KMS-11 (cell line): ENCODE results near the gene MAPK1.

Experiments
- H2AFZ ChIP-seq: fragments of 200-600 bp; sonication (generic); 2 replicates; pipeline ENCODE4 v1.6.1; 2016; ENCODE audit warnings: antibody characterized with exemption, mixed run types, low read depth
- H3K27ac ChIP-seq: fragments of 200-600 bp; sonication (generic); 2 replicates; pipeline ENCODE4 v1.6.1; 2016; ENCODE audit warnings: mild to moderate bottlenecking, mixed run types
- H3K27me3 ChIP-seq: fragments of 200-600 bp; sonication (generic); 2 replicates; pipeline ENCODE4 v1.6.1; 2017; ENCODE audit warnings: mild to moderate bottlenecking, low read depth, mixed run types, moderate library complexity; ENCODE audit not compliant: insufficient read depth
- H3K36me3 ChIP-seq: fragments of 200-600 bp; sonication (generic); 2 replicates; pipeline ENCODE4 v1.6.1; 2017; ENCODE audit warnings: mild to moderate bottlenecking, mixed run types; ENCODE audit not compliant: insufficient read depth
- H3K4me1 ChIP-seq: fragments of 200-600 bp; sonication (generic); 2 replicates; pipeline ENCODE4 v1.6.1; 2016; ENCODE audit warnings: mild to moderate bottlenecking, low read depth, mixed run types; ENCODE audit not compliant: poor library complexity, severe bottlenecking
- H3K4me2 ChIP-seq: fragments of 200-600 bp; sonication (generic); 2 replicates; pipeline ENCODE4 v1.7.0; 2016; ENCODE audit warnings: mild to moderate bottlenecking, mixed run types
- H3K4me3 ChIP-seq: fragments of 200-600 bp; sonication (generic); IDR thresholded peaks from 2 replicates; pipeline ENCODE4 v1.6.1; 2017; ENCODE audit warnings: low read depth, low read length, mixed read lengths; ENCODE audit not compliant: insufficient read depth
- H3K79me2 ChIP-seq: fragments of 200-600 bp; sonication (generic); 2 replicates; pipeline ENCODE4 v1.6.1; 2016; ENCODE audit warnings: low read depth, mixed run types; ENCODE audit not compliant: insufficient read depth
- H3K9ac ChIP-seq: fragments of 200-600 bp; sonication (generic); 2 replicates; pipeline ENCODE4 v1.6.1; 2016; ENCODE audit warnings: mild to moderate bottlenecking, mixed run types
- H4K20me1 ChIP-seq: fragments of 200-600 bp; sonication (generic); 2 replicates; pipeline ENCODE4 v1.6.1; 2016; ENCODE audit warnings: mild to moderate bottlenecking, mixed run types; ENCODE audit not compliant: insufficient read depth
- CTCF ChIP-seq: fragments of 200-600 bp; sonication (generic); conservative IDR thresholded peaks from 2 replicates; pipeline ENCODE4 v1.6.1; 2017; ENCODE audit warnings: low read depth, mild to moderate bottlenecking, antibody characterized with exemption, low read length, moderate library complexity, mixed read lengths

The MAPK1 gene

GRCh38 chr22:21741790-21742189, 125.7 kb downstream of the MAPK1 start:
- Histone ChIP-seq H4K20me1 (no peaks in the 10 kb centered on the region), H2AFZ (no peak overlapping the region), H3K4me1 (no peaks in the 10 kb centered on the region), H3K9ac (no peak overlapping the region), H3K27me3 (no peaks in the 10 kb centered on the region), H3K36me3 (no peaks in the 10 kb centered on the region), H3K27ac (no peak overlapping the region), H3K79me2 (no peaks in the 10 kb centered on the region), H3K4me3 (no peak overlapping the region), H3K4me2 (no peak overlapping the region)
- TF ChIP-seq CTCF, result no peak

GRCh38 chr22:21741059-21741458, 126.4 kb downstream of the MAPK1 start:
- Histone ChIP-seq H4K20me1 (no peaks in the 10 kb centered on the region), H2AFZ (no peak overlapping the region), H3K27ac (no peak overlapping the region), H3K4me3 (no peak overlapping the region), H3K4me2 (no peak overlapping the region), H3K36me3 (no peaks in the 10 kb centered on the region), H3K9ac (no peak overlapping the region), H3K27me3 (no peaks in the 10 kb centered on the region), H3K4me1 (no peaks in the 10 kb centered on the region), H3K79me2 (no peaks in the 10 kb centered on the region)
- no peak for TF ChIP-seq CTCF

GRCh38 chr22:21739828-21740377, 127.5 kb downstream of the MAPK1 start:
- Histone ChIP-seq H3K4me3 (no peak overlapping the region), H3K4me2 (no peak overlapping the region), H3K27me3 (no peaks in the 10 kb centered on the region), H4K20me1 (no peaks in the 10 kb centered on the region), H3K36me3 (no peaks in the 10 kb centered on the region), H3K27ac (no peak overlapping the region), H3K79me2 (no peaks in the 10 kb centered on the region), H3K4me1 (no peaks in the 10 kb centered on the region), H3K9ac (no peak overlapping the region), H2AFZ (no peak overlapping the region)
- no peak for TF ChIP-seq CTCF

- peaks cover 8% of the 10 kb centered on the region for H3K4me1 ChIP-seq
- no peak overlapping the region for H3K27ac ChIP-seq
- H2AFZ ChIP-seq, result no peak overlapping the region
- H3K4me3 ChIP-seq, result no peak overlapping the region
- TF ChIP-seq CTCF, result no peak
- H3K4me2 ChIP-seq, result no peak overlapping the region
- H3K9ac ChIP-seq, result no peak overlapping the region
- H3K79me2 ChIP-seq, result no peaks in the 10 kb centered on the region
- H3K27me3 ChIP-seq, result no peaks in the 10 kb centered on the region
- no peaks in the 10 kb centered on the region for H4K20me1 ChIP-seq
- no peaks in the 10 kb centered on the region for H3K36me3 ChIP-seq
These were observed 128.5 kb downstream of the MAPK1 start for GRCh38 chr22:21738966-21739365.
